K562 (cell line): ENCODE data around the gene NLRP6. TPM values are rescaled to one million over a fixed set of nuclear protein-coding genes. Genes with fewer than 3 reads are reported as not detected.
"Not testable (repeated sequence)": the region's sequence is repeated elsewhere in the genome, so short reads cannot be mapped to it uniquely, and the experiment has no call there.

Experiments used
- ATF1 ChIP-seq, 2 experiments: fragments of 450-650 bp in 1 of 2; IDR thresholded peaks; 2 replicates each; pipeline ENCODE4 v1.6.1; 2016; ENCODE audit warnings: missing compliant biosample characterization in 1 of 2, missing genetic modification characterization in 1 of 2
- BHLHE40 ChIP-seq: IDR thresholded peaks from 2 replicates; pipeline ENCODE4 v1.6.1; 2011; ENCODE audit warnings: low read length, improper control_type of control experiment
- POLR2AphosphoS5 ChIP-seq: IDR thresholded peaks from 2 replicates; pipeline ENCODE4 v1.6.1; 2011; ENCODE audit warnings: mild to moderate bottlenecking, low read depth, low read length, moderate library complexity; ENCODE audit not compliant: control insufficient read depth, insufficient read depth
- POLR2G ChIP-seq: fragments of 200-400 bp; formaldehyde crosslinking; IDR thresholded peaks from 2 replicates; pipeline ENCODE4 v1.6.1; 2017; ENCODE audit warnings: low read depth, mild to moderate bottlenecking, antibody characterized with exemption, low read length, moderate library complexity
- SMARCC2 ChIP-seq: fragments of 450-650 bp; IDR thresholded peaks from 2 replicates; pipeline ENCODE4 v1.6.1; 2017; ENCODE audit warnings: antibody characterized with exemption, moderate library complexity, mild to moderate bottlenecking, low read depth
- polyA plus RNA-seq, 8 experiments: library from polyadenylated mRNA; depleted of rRNA in 4 of 8; stranded (reverse) in 5 of 8; unstranded in 3 of 8; fragments of >200 nt; fragmentation: Nextera tagmentation in 2 of 8; fragmentation: Illumina TruSeq in 1 of 8; extraction: Ambion mirVana in 2 of 8; extraction: Trizol in 1 of 8; gene quantifications; 2 replicates each; pipeline versions ENCODE4 v1.2.1 to v1.2.3, GENCODE V29; 2011 to 2014; ENCODE audit warnings: inconsistent platforms in 1 of 8, missing spikeins in 1 of 8
- total RNA-seq, 7 experiments: library from RNA; depleted of rRNA in 6 of 7; stranded (reverse); fragments of >200 nt in 6 of 7; fragmentation: Illumina TruSeq in 2 of 7; extraction: Trizol in 2 of 7; gene quantifications; 2 replicates each; pipeline versions ENCODE4 v1.2.1 to v1.2.3, GENCODE V29; 2011 to 2021; ENCODE audit warnings: low replicate concordance in 1 of 7
- TF ChIP-seq, protein P1 (sequence below), 2 experiments: fragments of 450-650 bp in 1 of 2; sonication (generic) in 1 of 2; formaldehyde crosslinking in 1 of 2; IDR thresholded peaks in 1 of 2; conservative IDR thresholded peaks in 1 of 2; 2 replicates each; pipeline versions ENCODE4 v1.6.1 to v1.8.1; 2016 to 2023; ENCODE audit warnings: mild to moderate bottlenecking in 2 of 2, moderate library complexity in 2 of 2, inconsistent platforms in 1 of 2, missing genetic modification reagents in 1 of 2
- TF ChIP-seq, protein P2 (sequence below): fragments of 450-650 bp; IDR thresholded peaks from 2 replicates; pipeline ENCODE4 v1.6.1; 2017; ENCODE audit warnings: antibody characterized with exemption, mild to moderate bottlenecking
- TF ChIP-seq, protein P3 (sequence below): fragments of 450-650 bp; formaldehyde crosslinking; IDR thresholded peaks from 2 replicates; pipeline ENCODE4 v1.4.0; 2020; ENCODE audit warnings: mild to moderate bottlenecking, mixed read lengths
- TF ChIP-seq, protein P4 (sequence below): sonication (generic); formaldehyde crosslinking; IDR thresholded peaks from 2 replicates; pipeline ENCODE4 v1.5.0; 2020; ENCODE audit warnings: missing genetic modification reagents
- TF ChIP-seq, protein P5 (sequence below), 2 experiments: fragments of 450-650 bp; IDR thresholded peaks; 2 replicates each; pipeline ENCODE4 v1.6.1; 2018; ENCODE audit warnings: mild to moderate bottlenecking in 2 of 2, low read depth in 1 of 2; ENCODE audit not compliant: partially characterized antibody in 2 of 2

The NLRP6 gene
- total and polyA plus RNA-seq, 9 of the 15 experiments (the other 6 are each of a cell fraction or from before 2014, with no cell fraction given), result 0.03 to 0.18 (median 0.15) TPM; not detected in 5

DNA sequence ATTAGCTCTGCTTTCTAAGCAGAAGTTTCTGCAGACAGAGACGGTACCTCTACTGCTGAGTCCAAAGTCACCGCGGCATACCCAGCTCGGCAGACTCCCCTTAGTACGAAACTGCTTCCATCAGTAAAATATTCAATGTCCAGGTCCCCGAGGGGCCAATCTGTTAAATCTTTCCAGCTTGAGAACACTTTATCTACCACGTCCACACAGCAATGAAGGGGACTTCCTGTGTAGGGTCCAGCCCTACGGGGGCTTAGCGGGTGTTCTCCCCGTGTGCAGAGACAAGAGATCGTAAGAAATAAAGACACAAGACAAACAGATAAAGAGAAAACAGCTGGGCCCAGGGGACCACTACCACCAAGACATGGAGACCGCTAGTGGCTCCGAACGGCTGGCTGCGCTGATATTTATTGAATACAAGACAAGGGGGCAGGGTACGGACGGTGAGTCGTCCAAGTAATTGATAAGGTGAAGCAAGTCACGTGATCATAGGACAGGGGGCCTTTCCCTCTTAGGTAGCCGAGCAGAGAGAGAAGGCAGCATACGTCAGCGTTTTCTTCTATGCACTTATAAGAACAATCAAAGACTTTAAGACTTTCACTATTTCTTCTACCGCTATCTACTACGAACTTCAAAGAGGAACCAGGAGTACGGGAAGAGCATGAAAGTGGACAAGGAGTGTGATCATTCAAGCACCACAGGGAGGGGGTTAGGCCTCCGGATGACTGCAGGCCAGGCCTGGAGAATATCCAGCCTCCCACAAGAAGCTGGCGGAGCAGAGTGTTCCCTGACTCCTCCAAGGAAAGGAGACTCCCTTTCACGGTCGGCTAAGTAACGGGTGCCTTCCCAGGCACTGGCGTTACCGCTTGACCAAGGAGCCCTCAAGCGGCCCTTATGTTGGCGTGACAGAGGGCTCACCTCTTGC lies 46.6 kb downstream of the NLRP6 start (continued):
- TF ChIP-seq, protein P1, sequence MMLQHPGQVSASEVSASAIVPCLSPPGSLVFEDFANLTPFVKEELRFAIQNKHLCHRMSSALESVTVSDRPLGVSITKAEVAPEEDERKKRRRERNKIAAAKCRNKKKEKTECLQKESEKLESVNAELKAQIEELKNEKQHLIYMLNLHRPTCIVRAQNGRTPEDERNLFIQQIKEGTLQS (IDR thresholded peaks at IDR 0.05), result peak; percentile 22; the same call in 1 of the 2 replicates
- TF ChIP-seq, protein P1 (CRISPR knock-in tag; conservative IDR thresholded peaks at IDR 0.05), result not testable (repeated sequence)
- TF ChIP-seq, protein P2, sequence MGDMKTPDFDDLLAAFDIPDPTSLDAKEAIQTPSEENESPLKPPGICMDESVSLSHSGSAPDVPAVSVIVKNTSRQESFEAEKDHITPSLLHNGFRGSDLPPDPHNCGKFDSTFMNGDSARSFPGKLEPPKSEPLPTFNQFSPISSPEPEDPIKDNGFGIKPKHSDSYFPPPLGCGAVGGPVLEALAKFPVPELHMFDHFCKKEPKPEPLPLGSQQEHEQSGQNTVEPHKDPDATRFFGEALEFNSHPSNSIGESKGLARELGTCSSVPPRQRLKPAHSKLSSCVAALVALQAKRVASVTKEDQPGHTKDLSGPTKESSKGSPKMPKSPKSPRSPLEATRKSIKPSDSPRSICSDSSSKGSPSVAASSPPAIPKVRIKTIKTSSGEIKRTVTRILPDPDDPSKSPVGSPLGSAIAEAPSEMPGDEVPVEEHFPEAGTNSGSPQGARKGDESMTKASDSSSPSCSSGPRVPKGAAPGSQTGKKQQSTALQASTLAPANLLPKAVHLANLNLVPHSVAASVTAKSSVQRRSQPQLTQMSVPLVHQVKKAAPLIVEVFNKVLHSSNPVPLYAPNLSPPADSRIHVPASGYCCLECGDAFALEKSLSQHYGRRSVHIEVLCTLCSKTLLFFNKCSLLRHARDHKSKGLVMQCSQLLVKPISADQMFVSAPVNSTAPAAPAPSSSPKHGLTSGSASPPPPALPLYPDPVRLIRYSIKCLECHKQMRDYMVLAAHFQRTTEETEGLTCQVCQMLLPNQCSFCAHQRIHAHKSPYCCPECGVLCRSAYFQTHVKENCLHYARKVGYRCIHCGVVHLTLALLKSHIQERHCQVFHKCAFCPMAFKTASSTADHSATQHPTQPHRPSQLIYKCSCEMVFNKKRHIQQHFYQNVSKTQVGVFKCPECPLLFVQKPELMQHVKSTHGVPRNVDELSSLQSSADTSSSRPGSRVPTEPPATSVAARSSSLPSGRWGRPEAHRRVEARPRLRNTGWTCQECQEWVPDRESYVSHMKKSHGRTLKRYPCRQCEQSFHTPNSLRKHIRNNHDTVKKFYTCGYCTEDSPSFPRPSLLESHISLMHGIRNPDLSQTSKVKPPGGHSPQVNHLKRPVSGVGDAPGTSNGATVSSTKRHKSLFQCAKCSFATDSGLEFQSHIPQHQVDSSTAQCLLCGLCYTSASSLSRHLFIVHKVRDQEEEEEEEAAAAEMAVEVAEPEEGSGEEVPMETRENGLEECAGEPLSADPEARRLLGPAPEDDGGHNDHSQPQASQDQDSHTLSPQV, result peak; percentile 90
- TF ChIP-seq BHLHE40 (peak; percentile 85), ATF1 (tag; IDR thresholded peaks at IDR 0.05) (peak; percentile 59), POLR2G (0 out of 2 replicates have a peak, but pooled peaks have one; percentile 28), SMARCC2 (peak; percentile 45; the same call in 1 of the 2 replicates), POLR2AphosphoS5 (peak; percentile 29; the same call in 1 of the 2 replicates)
- TF ChIP-seq, protein P3, sequence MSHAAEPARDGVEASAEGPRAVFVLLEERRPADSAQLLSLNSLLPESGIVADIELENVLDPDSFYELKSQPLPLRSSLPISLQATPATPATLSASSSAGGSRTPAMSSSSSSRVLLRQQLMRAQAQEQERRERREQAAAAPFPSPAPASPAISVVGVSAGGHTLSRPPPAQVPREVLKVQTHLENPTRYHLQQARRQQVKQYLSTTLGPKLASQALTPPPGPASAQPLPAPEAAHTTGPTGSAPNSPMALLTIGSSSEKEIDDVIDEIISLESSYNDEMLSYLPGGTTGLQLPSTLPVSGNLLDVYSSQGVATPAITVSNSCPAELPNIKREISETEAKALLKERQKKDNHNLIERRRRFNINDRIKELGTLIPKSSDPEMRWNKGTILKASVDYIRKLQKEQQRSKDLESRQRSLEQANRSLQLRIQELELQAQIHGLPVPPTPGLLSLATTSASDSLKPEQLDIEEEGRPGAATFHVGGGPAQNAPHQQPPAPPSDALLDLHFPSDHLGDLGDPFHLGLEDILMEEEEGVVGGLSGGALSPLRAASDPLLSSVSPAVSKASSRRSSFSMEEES, result peak; percentile 99
- not testable (repeated sequence) for TF ChIP-seq ATF1 (CRISPR knock-in tag; IDR thresholded peaks at IDR 0.05)
- TF ChIP-seq, protein P4, sequence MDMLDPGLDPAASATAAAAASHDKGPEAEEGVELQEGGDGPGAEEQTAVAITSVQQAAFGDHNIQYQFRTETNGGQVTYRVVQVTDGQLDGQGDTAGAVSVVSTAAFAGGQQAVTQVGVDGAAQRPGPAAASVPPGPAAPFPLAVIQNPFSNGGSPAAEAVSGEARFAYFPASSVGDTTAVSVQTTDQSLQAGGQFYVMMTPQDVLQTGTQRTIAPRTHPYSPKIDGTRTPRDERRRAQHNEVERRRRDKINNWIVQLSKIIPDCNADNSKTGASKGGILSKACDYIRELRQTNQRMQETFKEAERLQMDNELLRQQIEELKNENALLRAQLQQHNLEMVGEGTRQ (CRISPR knock-in tag), result peak; percentile 82
- TF ChIP-seq, protein P5, sequence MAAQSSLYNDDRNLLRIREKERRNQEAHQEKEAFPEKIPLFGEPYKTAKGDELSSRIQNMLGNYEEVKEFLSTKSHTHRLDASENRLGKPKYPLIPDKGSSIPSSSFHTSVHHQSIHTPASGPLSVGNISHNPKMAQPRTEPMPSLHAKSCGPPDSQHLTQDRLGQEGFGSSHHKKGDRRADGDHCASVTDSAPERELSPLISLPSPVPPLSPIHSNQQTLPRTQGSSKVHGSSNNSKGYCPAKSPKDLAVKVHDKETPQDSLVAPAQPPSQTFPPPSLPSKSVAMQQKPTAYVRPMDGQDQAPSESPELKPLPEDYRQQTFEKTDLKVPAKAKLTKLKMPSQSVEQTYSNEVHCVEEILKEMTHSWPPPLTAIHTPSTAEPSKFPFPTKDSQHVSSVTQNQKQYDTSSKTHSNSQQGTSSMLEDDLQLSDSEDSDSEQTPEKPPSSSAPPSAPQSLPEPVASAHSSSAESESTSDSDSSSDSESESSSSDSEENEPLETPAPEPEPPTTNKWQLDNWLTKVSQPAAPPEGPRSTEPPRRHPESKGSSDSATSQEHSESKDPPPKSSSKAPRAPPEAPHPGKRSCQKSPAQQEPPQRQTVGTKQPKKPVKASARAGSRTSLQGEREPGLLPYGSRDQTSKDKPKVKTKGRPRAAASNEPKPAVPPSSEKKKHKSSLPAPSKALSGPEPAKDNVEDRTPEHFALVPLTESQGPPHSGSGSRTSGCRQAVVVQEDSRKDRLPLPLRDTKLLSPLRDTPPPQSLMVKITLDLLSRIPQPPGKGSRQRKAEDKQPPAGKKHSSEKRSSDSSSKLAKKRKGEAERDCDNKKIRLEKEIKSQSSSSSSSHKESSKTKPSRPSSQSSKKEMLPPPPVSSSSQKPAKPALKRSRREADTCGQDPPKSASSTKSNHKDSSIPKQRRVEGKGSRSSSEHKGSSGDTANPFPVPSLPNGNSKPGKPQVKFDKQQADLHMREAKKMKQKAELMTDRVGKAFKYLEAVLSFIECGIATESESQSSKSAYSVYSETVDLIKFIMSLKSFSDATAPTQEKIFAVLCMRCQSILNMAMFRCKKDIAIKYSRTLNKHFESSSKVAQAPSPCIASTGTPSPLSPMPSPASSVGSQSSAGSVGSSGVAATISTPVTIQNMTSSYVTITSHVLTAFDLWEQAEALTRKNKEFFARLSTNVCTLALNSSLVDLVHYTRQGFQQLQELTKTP (IDR thresholded peaks at IDR 0.05; ENCODE audit: low read depth in 1 of 2, partially characterized antibody in 2 of 2), result peak in 1 of 2 experiments; percentile 81
